ENCODE measurements around the gene RSBN1.

GRCh38 chr1:113861641-113862040 lies 49.4 kb upstream of the RSBN1 start:
- TF ChIP-seq EZH2 (IDR thresholded peaks at IDR 0.05) (no peak), POLR2AphosphoS5 (IDR thresholded peaks at IDR 0.05; ENCODE audit: borderline replicate concordance, low read depth, low read length) (no peak), FOXP2 (optimal IDR thresholded peaks at IDR 0.05; ENCODE audit: control extremely low read depth, extremely low read length, insufficient read depth) (no peak)
